HG03103 (cell line): Measurements from ENCODE around the gene NUDT15.
"Not testable (repeated sequence)": the region's sequence is repeated elsewhere in the genome, so short reads cannot be mapped to it uniquely, and the experiment has no call there.

ENCODE experiments used
- ATAC-seq: cut with Tn5 transposase; IDR thresholded peaks from one replicate; pipeline ENCODE4 v1.9.1; 2021; ENCODE audit warnings: low read depth; ENCODE audit not compliant: unreplicated experiment

Gene NUDT15

GRCh38 chr13:48040896-48041295 is 3.4 kb downstream of the NUDT15 start:
- ATAC-seq, result no peak

GRCh38 chr13:48042894-48043293 is 5.4 kb downstream of the NUDT15 start:
- ATAC-seq, result no peak

GRCh38 chr13:48043789-48044503 is 6.4 kb downstream of the NUDT15 start:
- no peak for ATAC-seq

GRCh38 chr13:48050550-48050949 is 13.0 kb downstream of the NUDT15 start:
- ATAC-seq, result no peak

GRCh38 chr13:48054601-48055000 is 17.1 kb downstream of the NUDT15 start:
- ATAC-seq, result no peak

GRCh38 chr13:48055712-48056111 is 18.2 kb downstream of the NUDT15 start:
- ATAC-seq, result no peak

GRCh38 chr13:48058536-48058935 is 21.0 kb downstream of the NUDT15 start:
- not testable (repeated sequence) for ATAC-seq

GRCh38 chr13:48059951-48060350 is 22.4 kb downstream of the NUDT15 start:
- ATAC-seq, result not testable (repeated sequence)

- ATAC-seq, result no peak
Observed at GRCh38 chr13:48066310-48066989, 28.9 kb downstream of the NUDT15 start.

- ATAC-seq, result no peak
Observed at GRCh38 chr13:48068036-48068435, 30.5 kb downstream of the NUDT15 start.

- ATAC-seq, result no peak
Observed at GRCh38 chr13:48068952-48069351, 31.4 kb downstream of the NUDT15 start.

GRCh38 chr13:48069573-48069972 is 32.0 kb downstream of the NUDT15 start:
- ATAC-seq, result no peak

- ATAC-seq, result no peak
Observed at GRCh38 chr13:48070942-48071341, 33.4 kb downstream of the NUDT15 start.

- no peak for ATAC-seq
Observed at GRCh38 chr13:48072304-48072703, 34.8 kb downstream of the NUDT15 start.

GRCh38 chr13:48072787-48073186 is 35.3 kb downstream of the NUDT15 start:
- ATAC-seq, result no peak

- ATAC-seq, result no peak
Observed at GRCh38 chr13:48074006-48074405, 36.5 kb downstream of the NUDT15 start.

GRCh38 chr13:48078251-48078656 is 40.7 kb downstream of the NUDT15 start:
- peak; percentile 99 for ATAC-seq

- no peak for ATAC-seq
Observed at GRCh38 chr13:48081739-48082138, 44.2 kb downstream of the NUDT15 start.

GRCh38 chr13:48086272-48086671 is 48.7 kb downstream of the NUDT15 start:
- ATAC-seq, result no peak

GRCh38 chr13:48093588-48093987 is 56.1 kb downstream of the NUDT15 start:
- no peak for ATAC-seq

- no peak for ATAC-seq
Observed at GRCh38 chr13:48094404-48094780, 56.9 kb downstream of the NUDT15 start.
